ENCODE data around the gene AGAP4.
"Not testable (repeated sequence)": the region's sequence is repeated elsewhere in the genome, so short reads cannot be mapped to it uniquely, and the experiment has no call there.

AGAP4 gene

GRCh38 chr10:45847400-45847799, at the start of gene AGAP4:
Gene AGAP4, minus strand, starts transcription at chr10:45847500. Its CDS starts 153 bp downstream, at chr10:45847347.
- DNase-seq, ATAC-seq: not testable (repeated sequence)

- DNase-seq, ATAC-seq: not testable (repeated sequence)
Observed at GRCh38 chr10:45890721-45891120, 43.4 kb upstream of the AGAP4 start.

GRCh38 chr10:45889539-45890230, 42.4 kb upstream of the AGAP4 start:
- ATAC-seq, DNase-seq: not testable (repeated sequence)

GRCh38 chr10:45882880-45883279, 35.6 kb upstream of the AGAP4 start:
- not testable (repeated sequence) for DNase-seq, ATAC-seq

GRCh38 chr10:45865404-45865803, 18.1 kb upstream of the AGAP4 start:
- ATAC-seq = not testable (repeated sequence)

GRCh38 chr10:45864264-45864663, 17.0 kb upstream of the AGAP4 start:
- not testable (repeated sequence) for ATAC-seq, DNase-seq

More at GRCh38 chr10:45865404-45865803, 18.1 kb upstream of the AGAP4 start:
- DNase-seq = not testable (repeated sequence)

GRCh38 chr10:45863632-45864031, 16.3 kb upstream of the AGAP4 start:
- DNase-seq, ATAC-seq: not testable (repeated sequence)

GRCh38 chr10:45857931-45858330, 10.6 kb upstream of the AGAP4 start:
- peak; percentile 78 for ATAC-seq
- peak; percentile 3 for DNase-seq

- not testable (repeated sequence) for ATAC-seq, DNase-seq
Observed at GRCh38 chr10:45848467-45848866, 1.2 kb upstream of the AGAP4 start.

- not testable (repeated sequence) for ATAC-seq, DNase-seq
Observed at GRCh38 chr10:45822918-45823317, 24.4 kb downstream of the AGAP4 start.

- ATAC-seq, DNase-seq: not testable (repeated sequence)
Observed at GRCh38 chr10:45820107-45820830, 27.0 kb downstream of the AGAP4 start.

- ATAC-seq (no peak), DNase-seq (no peak)
Observed at GRCh38 chr10:45819552-45819951, 27.7 kb downstream of the AGAP4 start.

GRCh38 chr10:45817912-45818311, 29.4 kb downstream of the AGAP4 start:
- ATAC-seq (no peak), DNase-seq (no peak)

- ATAC-seq = no peak
- no peak for DNase-seq
Observed at GRCh38 chr10:45817130-45817859, 30.0 kb downstream of the AGAP4 start.

- not testable (repeated sequence) for DNase-seq, ATAC-seq
Observed at GRCh38 chr10:45814146-45814545, 33.2 kb downstream of the AGAP4 start.

GRCh38 chr10:45812959-45813358, 34.3 kb downstream of the AGAP4 start:
- not testable (repeated sequence) for ATAC-seq, DNase-seq

GRCh38 chr10:45811075-45811474, 36.2 kb downstream of the AGAP4 start:
- DNase-seq = no peak
- no peak for ATAC-seq

GRCh38 chr10:45809837-45810236, 37.5 kb downstream of the AGAP4 start:
- ATAC-seq (no peak), DNase-seq (no peak)

- not testable (repeated sequence) for ATAC-seq, DNase-seq
Observed at GRCh38 chr10:45804996-45805395, 42.3 kb downstream of the AGAP4 start.

- ATAC-seq, DNase-seq: not testable (repeated sequence)
Observed at GRCh38 chr10:45803060-45804010, 44.0 kb downstream of the AGAP4 start.

GRCh38 chr10:45794761-45795160, 52.5 kb downstream of the AGAP4 start:
- not testable (repeated sequence) for DNase-seq, ATAC-seq

Measured in stimulated activated naive CD8-positive, alpha-beta T cell treated with anti-CD3 and anti-CD28 coated beads, Interleukin-15, Interleukin-2, amounts not matched to agents 100 U/mL and 50 U/mL, for 24 hours (primary cell).